Mucosa of gallbladder (tissue), 1 donor: Measurements from ENCODE around the gene NAP1L1. TPM values are rescaled to one million over a fixed set of nuclear protein-coding genes. Genes with fewer than 3 reads are reported as not detected.
A peak's percentile ranks its signal among the peaks of the same experiment; 100 is the strongest.

Source experiments
- DNase-seq: peaks from one replicate; pipeline ENCODE4 v3.0.0-alpha.2; 2020; ENCODE audit warnings: low spot score
- total RNA-seq: library from RNA; stranded (reverse); gene quantifications from one replicate; pipeline ENCODE4 v1.2.1, GENCODE V29; 2021
- donor health status: DM: no; HTN: no; CAD: no.

NAP1L1 gene
- total RNA-seq: 317 TPM

- DNase-seq: peak; percentile 98
Measured at GRCh38 chr12:76083904-76084862, at the start of gene NAP1L1. TSS of gene NAP1L1 (minus strand) at chr12:76084685. CDS start at chr12:76074219, 10,466 bp downstream.

GRCh38 chr12:76127588-76127987 lies 43.1 kb upstream of the NAP1L1 start:
- no peak for DNase-seq

GRCh38 chr12:76124456-76124855 lies 40.0 kb upstream of the NAP1L1 start:
- DNase-seq: no peak

GRCh38 chr12:76123259-76124212 lies 39.1 kb upstream of the NAP1L1 start:
- no peak for DNase-seq

- no peak for DNase-seq
Measured at GRCh38 chr12:76119887-76120286, 35.4 kb upstream of the NAP1L1 start.

GRCh38 chr12:76117751-76118150 lies 33.3 kb upstream of the NAP1L1 start:
- no peak for DNase-seq

- no peak for DNase-seq
Measured at GRCh38 chr12:76117067-76117691, 32.7 kb upstream of the NAP1L1 start.

GRCh38 chr12:76113800-76114757 lies 29.6 kb upstream of the NAP1L1 start:
- DNase-seq: no peak

- no peak for DNase-seq
Measured at GRCh38 chr12:76111209-76111749, 26.8 kb upstream of the NAP1L1 start.

- no peak for DNase-seq
Measured at GRCh38 chr12:76109879-76110278, 25.4 kb upstream of the NAP1L1 start.

- no peak for DNase-seq
Measured at GRCh38 chr12:76108356-76108755, 23.9 kb upstream of the NAP1L1 start.

GRCh38 chr12:76106631-76107030 lies 22.1 kb upstream of the NAP1L1 start:
- no peak for DNase-seq

- DNase-seq: no peak
Measured at GRCh38 chr12:76103958-76104357, 19.5 kb upstream of the NAP1L1 start.

- DNase-seq: no peak
Measured at GRCh38 chr12:76101739-76102385, 17.4 kb upstream of the NAP1L1 start.

GRCh38 chr12:76096079-76096646 lies 11.7 kb upstream of the NAP1L1 start:
- no peak for DNase-seq

- DNase-seq: no peak
Measured at GRCh38 chr12:76094754-76095153, 10.3 kb upstream of the NAP1L1 start.

- DNase-seq: no peak
Measured at GRCh38 chr12:76091246-76091754, 6.8 kb upstream of the NAP1L1 start.

- DNase-seq: peak; percentile 12
Measured at GRCh38 chr12:76085520-76085868, 1.0 kb upstream of the NAP1L1 start.

- DNase-seq: no peak
Measured at GRCh38 chr12:76084863-76085519, 506 bp upstream of the NAP1L1 start.
